GM10266 (cell line): Measurements from ENCODE around the gene QRFP.

Source experiments
- DNase-seq: peaks from one replicate; pipeline ENCODE4 v3.0.0; 2012; ENCODE audit errors: extremely low spot score
- CTCF ChIP-seq: IDR thresholded peaks from 2 replicates; pipeline ENCODE4 v1.5.1; 2012; ENCODE audit warnings: mild to moderate bottlenecking, low read depth; ENCODE audit not compliant: control insufficient read depth, insufficient read depth; ENCODE audit errors: missing control alignments

The QRFP gene

GRCh38 chr9:130872912-130873503 is 23.6 kb downstream of the QRFP start:
- DNase-seq, result no peak
- TF ChIP-seq CTCF, result no peak

GRCh38 chr9:130872508-130872907 is 24.1 kb downstream of the QRFP start:
- no peak for DNase-seq
- TF ChIP-seq CTCF, result no peak

GRCh38 chr9:130872093-130872492 is 24.5 kb downstream of the QRFP start:
- DNase-seq, result no peak
- TF ChIP-seq CTCF, result no peak

GRCh38 chr9:130871395-130872062 is 25.1 kb downstream of the QRFP start:
- no peak for DNase-seq
- TF ChIP-seq CTCF, result no peak

GRCh38 chr9:130870491-130871381 is 25.9 kb downstream of the QRFP start:
- no peak for TF ChIP-seq CTCF
- DNase-seq, result peak; percentile 73

GRCh38 chr9:130869250-130869649 is 27.4 kb downstream of the QRFP start:
- no peak for TF ChIP-seq CTCF

GRCh38 chr9:130868230-130868629 is 28.4 kb downstream of the QRFP start:
- DNase-seq, result no peak
- no peak for TF ChIP-seq CTCF

More at GRCh38 chr9:130869250-130869649, 27.4 kb downstream of the QRFP start:
- no peak for DNase-seq
